GM12878 (cell line): ENCODE data around the gene TRAPPC3. TPM values are rescaled to one million over a fixed set of nuclear protein-coding genes. Genes with fewer than 3 reads are reported as not detected.
A peak's percentile ranks its signal among the peaks of the same experiment; 100 is the strongest.

Experiments used
- CREB1 ChIP-seq: IDR thresholded peaks from 2 replicates; pipeline ENCODE4 v1.6.1; 2012; ENCODE audit warnings: low read depth, mild to moderate bottlenecking, inconsistent platforms
- ESRRA ChIP-seq: IDR thresholded peaks from 2 replicates; pipeline ENCODE4 v1.6.1; 2012; ENCODE audit warnings: mild to moderate bottlenecking, low read length, improper control_type of control experiment
- ETV6 ChIP-seq, 2 experiments: fragments of 450-650 bp in 1 of 2; IDR thresholded peaks in 1 of 2; conservative IDR thresholded peaks in 1 of 2; 2 replicates each; pipeline ENCODE4 v1.6.1; 2014; ENCODE audit warnings: antibody characterized with exemption in 1 of 2, borderline replicate concordance in 1 of 2, low read depth in 1 of 2, mild to moderate bottlenecking in 1 of 2, moderate library complexity in 1 of 2
- HCFC1 ChIP-seq: fragments of 150-350 bp; IDR thresholded peaks from 2 replicates; pipeline ENCODE4 v1.6.1; 2014; ENCODE audit warnings: low read length
- KLF5 ChIP-seq: fragments of 450-650 bp; IDR thresholded peaks from 2 replicates; pipeline ENCODE4 v1.6.1; 2014; ENCODE audit warnings: mild to moderate bottlenecking; ENCODE audit not compliant: partially characterized antibody
- LARP7 ChIP-seq: fragments of 450-650 bp; IDR thresholded peaks from 2 replicates; pipeline ENCODE4 v1.6.1; 2017; ENCODE audit warnings: mild to moderate bottlenecking
- SIN3A ChIP-seq: IDR thresholded peaks from 2 replicates; pipeline ENCODE4 v1.6.1; 2012; ENCODE audit warnings: low read depth, low read length, improper control_type of control experiment
- SMAD5 ChIP-seq: IDR thresholded peaks from 2 replicates; pipeline ENCODE4 v1.6.1; 2016; ENCODE audit warnings: antibody characterized with exemption, low read depth
- SRF ChIP-seq, 2 experiments: IDR thresholded peaks; 2 replicates each; pipeline ENCODE4 v1.6.1; 2011; ENCODE audit warnings: low read depth in 2 of 2, low read length in 2 of 2, mild to moderate bottlenecking in 1 of 2, moderate library complexity in 1 of 2
- TBL1XR1 ChIP-seq: IDR thresholded peaks from 2 replicates; pipeline ENCODE4 v1.6.1; 2012; ENCODE audit warnings: low read depth, low read length, improper control_type of control experiment
- YY1 ChIP-seq: IDR thresholded peaks from 2 replicates; pipeline ENCODE4 v1.6.1; 2011; ENCODE audit warnings: low read depth, mild to moderate bottlenecking, low read length
- polyA plus RNA-seq, 11 experiments: library from polyadenylated mRNA; depleted of rRNA in 4 of 11; unstranded in 6 of 11; stranded (reverse) in 5 of 11; fragments of >200 nt; fragmentation: Nextera tagmentation in 4 of 11; fragmentation: Illumina TruSeq in 1 of 11; extraction: Ambion mirVana in 4 of 11; extraction: Trizol in 1 of 11; gene quantifications; 1 replicate in 1 of 11; 2 replicates in 10 of 11; pipeline versions ENCODE4 v1.2.1 to v1.2.3, GENCODE V29; 2011 to 2016; ENCODE audit warnings: inconsistent platforms in 2 of 11, missing spikeins in 2 of 11, low read depth in 1 of 11
- total RNA-seq, 4 experiments: library from RNA; depleted of rRNA in 3 of 4; stranded (reverse); fragments of >200 nt in 3 of 4; fragmentation: Illumina TruSeq in 1 of 4; extraction: Trizol in 1 of 4; gene quantifications; 2 replicates each; pipeline versions ENCODE4 v1.2.1 to v1.2.3, GENCODE V29; 2013 to 2021
- TF ChIP-seq, protein P1 (sequence below): fragments of 450-650 bp; formaldehyde crosslinking; IDR thresholded peaks from 2 replicates; pipeline ENCODE4 v1.4.0; 2022; ENCODE audit warnings: mild to moderate bottlenecking, moderate library complexity
- TF ChIP-seq, protein P2 (sequence below): fragments of 450-650 bp; IDR thresholded peaks from 2 replicates; pipeline ENCODE4 v1.6.1; 2017; ENCODE audit warnings: mild to moderate bottlenecking, moderate library complexity
- TF ChIP-seq, protein P3 (sequence below): IDR thresholded peaks from 2 replicates; pipeline ENCODE4 v1.6.1; 2012; ENCODE audit warnings: low read length, inconsistent platforms
- TF ChIP-seq, protein P4 (sequence below): fragments of 450-650 bp; IDR thresholded peaks from 2 replicates; pipeline ENCODE4 v1.6.1; 2018; ENCODE audit warnings: mild to moderate bottlenecking, low read depth, moderate library complexity; ENCODE audit not compliant: partially characterized antibody

The TRAPPC3 gene
- total and polyA plus RNA-seq, 10 of the 15 experiments (the other 5 are each of a cell fraction or from before 2014, with no cell fraction given), result 14.7 to 122 (median 70.5) TPM

DNA sequence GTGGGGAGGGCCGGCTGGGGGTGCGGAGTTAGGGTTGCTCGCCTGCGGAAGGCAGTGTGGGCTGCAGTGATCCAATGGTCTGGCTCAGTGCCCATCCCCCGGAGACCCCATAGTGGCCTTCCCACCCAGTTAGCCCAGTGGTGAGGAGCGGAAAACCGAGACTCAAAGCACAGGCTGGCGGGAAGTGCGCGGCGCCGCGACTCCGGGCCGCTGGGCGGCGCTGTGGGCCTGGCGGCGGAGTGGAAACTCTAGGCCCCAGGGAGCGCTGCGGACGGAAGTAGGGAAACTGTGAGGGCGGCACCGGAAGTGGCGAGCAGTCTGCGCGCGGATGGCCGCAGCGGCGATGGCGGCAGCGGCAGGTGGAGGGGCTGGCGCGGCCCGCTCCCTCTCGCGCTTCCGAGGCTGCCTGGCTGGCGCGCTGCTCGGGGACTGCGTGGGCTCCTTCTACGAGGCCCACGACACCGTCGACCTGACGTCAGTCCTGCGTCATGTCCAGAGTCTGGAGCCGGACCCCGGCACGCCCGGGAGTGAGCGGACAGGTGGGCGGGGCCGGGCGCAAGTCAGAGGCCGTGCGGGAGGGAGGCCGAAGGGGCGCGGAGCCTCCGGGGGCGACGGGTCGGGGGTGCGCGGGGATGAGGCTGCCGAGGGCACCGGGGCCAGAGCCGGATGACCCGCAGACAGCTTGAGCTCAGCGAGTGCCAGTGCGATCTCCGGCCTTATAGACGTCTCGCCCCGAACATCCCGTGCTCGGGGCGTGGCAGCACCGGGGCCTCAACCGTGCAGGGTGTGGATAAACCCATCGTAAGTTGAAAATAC is 60.5 kb downstream of the TRAPPC3 start, which contains the start of gene ADPRS (continued):
- peak; percentile 96 for TF ChIP-seq CREB1
- TF ChIP-seq SRF (IDR thresholded peaks at IDR 0.05; ENCODE audit: low read depth in 2 of 2, low read length in 2 of 2), result peak in 1 of 2 experiments; percentile 72; a peak in 2 of 4 replicates
- peak; percentile 83 for TF ChIP-seq SIN3A
- TF ChIP-seq ESRRA, result peak; percentile 50
- peak; percentile 59; the same call in 1 of the 2 replicates for TF ChIP-seq TBL1XR1
- TF ChIP-seq ETV6 (conservative IDR thresholded peaks at IDR 0.05 in 1 of 2, IDR thresholded peaks at IDR 0.05 in 1 of 2; ENCODE audit: borderline replicate concordance in 1 of 2, low read depth in 1 of 2), result peak in 1 of 2 experiments; percentile 87; a peak in 2 of 4 replicates
- peak; percentile 73 for TF ChIP-seq KLF5
- TF ChIP-seq YY1, result peak; percentile 98
- peak; percentile 79; the same call in 1 of the 2 replicates for TF ChIP-seq SMAD5
- TF ChIP-seq, protein P1, sequence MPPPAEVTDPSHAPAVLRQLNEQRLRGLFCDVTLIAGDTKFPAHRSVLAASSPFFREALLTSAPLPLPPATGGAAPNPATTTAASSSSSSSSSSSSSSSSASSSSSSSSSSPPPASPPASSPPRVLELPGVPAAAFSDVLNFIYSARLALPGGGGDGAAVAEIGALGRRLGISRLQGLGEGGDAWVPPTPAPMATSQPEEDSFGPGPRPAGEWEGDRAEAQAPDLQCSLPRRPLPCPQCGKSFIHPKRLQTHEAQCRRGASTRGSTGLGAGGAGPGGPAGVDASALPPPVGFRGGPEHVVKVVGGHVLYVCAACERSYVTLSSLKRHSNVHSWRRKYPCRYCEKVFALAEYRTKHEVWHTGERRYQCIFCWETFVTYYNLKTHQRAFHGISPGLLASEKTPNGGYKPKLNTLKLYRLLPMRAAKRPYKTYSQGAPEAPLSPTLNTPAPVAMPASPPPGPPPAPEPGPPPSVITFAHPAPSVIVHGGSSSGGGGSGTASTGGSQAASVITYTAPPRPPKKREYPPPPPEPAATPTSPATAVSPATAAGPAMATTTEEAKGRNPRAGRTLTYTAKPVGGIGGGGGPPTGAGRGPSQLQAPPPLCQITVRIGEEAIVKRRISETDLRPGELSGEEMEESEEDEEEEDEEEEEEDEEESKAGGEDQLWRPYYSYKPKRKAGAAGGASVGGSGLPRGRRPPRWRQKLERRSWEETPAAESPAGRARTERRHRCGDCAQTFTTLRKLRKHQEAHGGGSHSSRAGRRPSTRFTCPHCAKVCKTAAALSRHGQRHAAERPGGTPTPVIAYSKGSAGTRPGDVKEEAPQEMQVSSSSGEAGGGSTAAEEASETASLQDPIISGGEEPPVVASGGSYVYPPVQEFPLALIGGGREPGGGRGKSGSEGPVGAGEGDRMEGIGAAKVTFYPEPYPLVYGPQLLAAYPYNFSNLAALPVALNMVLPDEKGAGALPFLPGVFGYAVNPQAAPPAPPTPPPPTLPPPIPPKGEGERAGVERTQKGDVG (CRISPR knock-in tag), result no peak
- TF ChIP-seq, protein P2, sequence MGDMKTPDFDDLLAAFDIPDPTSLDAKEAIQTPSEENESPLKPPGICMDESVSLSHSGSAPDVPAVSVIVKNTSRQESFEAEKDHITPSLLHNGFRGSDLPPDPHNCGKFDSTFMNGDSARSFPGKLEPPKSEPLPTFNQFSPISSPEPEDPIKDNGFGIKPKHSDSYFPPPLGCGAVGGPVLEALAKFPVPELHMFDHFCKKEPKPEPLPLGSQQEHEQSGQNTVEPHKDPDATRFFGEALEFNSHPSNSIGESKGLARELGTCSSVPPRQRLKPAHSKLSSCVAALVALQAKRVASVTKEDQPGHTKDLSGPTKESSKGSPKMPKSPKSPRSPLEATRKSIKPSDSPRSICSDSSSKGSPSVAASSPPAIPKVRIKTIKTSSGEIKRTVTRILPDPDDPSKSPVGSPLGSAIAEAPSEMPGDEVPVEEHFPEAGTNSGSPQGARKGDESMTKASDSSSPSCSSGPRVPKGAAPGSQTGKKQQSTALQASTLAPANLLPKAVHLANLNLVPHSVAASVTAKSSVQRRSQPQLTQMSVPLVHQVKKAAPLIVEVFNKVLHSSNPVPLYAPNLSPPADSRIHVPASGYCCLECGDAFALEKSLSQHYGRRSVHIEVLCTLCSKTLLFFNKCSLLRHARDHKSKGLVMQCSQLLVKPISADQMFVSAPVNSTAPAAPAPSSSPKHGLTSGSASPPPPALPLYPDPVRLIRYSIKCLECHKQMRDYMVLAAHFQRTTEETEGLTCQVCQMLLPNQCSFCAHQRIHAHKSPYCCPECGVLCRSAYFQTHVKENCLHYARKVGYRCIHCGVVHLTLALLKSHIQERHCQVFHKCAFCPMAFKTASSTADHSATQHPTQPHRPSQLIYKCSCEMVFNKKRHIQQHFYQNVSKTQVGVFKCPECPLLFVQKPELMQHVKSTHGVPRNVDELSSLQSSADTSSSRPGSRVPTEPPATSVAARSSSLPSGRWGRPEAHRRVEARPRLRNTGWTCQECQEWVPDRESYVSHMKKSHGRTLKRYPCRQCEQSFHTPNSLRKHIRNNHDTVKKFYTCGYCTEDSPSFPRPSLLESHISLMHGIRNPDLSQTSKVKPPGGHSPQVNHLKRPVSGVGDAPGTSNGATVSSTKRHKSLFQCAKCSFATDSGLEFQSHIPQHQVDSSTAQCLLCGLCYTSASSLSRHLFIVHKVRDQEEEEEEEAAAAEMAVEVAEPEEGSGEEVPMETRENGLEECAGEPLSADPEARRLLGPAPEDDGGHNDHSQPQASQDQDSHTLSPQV, result peak; percentile 88; the same call in 1 of the 2 replicates
- peak; percentile 84 for TF ChIP-seq HCFC1
- TF ChIP-seq, protein P3, sequence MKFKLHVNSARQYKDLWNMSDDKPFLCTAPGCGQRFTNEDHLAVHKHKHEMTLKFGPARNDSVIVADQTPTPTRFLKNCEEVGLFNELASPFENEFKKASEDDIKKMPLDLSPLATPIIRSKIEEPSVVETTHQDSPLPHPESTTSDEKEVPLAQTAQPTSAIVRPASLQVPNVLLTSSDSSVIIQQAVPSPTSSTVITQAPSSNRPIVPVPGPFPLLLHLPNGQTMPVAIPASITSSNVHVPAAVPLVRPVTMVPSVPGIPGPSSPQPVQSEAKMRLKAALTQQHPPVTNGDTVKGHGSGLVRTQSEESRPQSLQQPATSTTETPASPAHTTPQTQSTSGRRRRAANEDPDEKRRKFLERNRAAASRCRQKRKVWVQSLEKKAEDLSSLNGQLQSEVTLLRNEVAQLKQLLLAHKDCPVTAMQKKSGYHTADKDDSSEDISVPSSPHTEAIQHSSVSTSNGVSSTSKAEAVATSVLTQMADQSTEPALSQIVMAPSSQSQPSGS, result no peak
- TF ChIP-seq LARP7, result peak; percentile 99
- TF ChIP-seq, protein P4, sequence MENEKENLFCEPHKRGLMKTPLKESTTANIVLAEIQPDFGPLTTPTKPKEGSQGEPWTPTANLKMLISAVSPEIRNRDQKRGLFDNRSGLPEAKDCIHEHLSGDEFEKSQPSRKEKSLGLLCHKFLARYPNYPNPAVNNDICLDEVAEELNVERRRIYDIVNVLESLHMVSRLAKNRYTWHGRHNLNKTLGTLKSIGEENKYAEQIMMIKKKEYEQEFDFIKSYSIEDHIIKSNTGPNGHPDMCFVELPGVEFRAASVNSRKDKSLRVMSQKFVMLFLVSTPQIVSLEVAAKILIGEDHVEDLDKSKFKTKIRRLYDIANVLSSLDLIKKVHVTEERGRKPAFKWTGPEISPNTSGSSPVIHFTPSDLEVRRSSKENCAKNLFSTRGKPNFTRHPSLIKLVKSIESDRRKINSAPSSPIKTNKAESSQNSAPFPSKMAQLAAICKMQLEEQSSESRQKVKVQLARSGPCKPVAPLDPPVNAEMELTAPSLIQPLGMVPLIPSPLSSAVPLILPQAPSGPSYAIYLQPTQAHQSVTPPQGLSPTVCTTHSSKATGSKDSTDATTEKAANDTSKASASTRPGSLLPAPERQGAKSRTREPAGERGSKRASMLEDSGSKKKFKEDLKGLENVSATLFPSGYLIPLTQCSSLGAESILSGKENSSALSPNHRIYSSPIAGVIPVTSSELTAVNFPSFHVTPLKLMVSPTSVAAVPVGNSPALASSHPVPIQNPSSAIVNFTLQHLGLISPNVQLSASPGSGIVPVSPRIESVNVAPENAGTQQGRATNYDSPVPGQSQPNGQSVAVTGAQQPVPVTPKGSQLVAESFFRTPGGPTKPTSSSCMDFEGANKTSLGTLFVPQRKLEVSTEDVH, result no peak
